Stimulated activated CD4-positive, alpha-beta T cell treated with anti-CD3 and anti-CD28 coated beads, TNF-alpha, amount 100 ng/mL, for 24 hours (primary cell): ENCODE results near the gene PSMD1.
"Not testable (repeated sequence)": the region's sequence is repeated elsewhere in the genome, so short reads cannot be mapped to it uniquely, and the experiment has no call there.

ENCODE experiments used
- DNase-seq, 3 experiments: peaks; one replicate each; pipeline ENCODE4 v3.0.0-alpha.2; 2020; ENCODE audit warnings: low read depth in 3 of 3

PSMD1 gene

GRCh38 chr2:231115651-231116050 lies 59.0 kb downstream of the PSMD1 start:
- DNase-seq, result no peak

GRCh38 chr2:231117148-231117547 lies 60.5 kb downstream of the PSMD1 start:
- no peak for DNase-seq

DNA sequence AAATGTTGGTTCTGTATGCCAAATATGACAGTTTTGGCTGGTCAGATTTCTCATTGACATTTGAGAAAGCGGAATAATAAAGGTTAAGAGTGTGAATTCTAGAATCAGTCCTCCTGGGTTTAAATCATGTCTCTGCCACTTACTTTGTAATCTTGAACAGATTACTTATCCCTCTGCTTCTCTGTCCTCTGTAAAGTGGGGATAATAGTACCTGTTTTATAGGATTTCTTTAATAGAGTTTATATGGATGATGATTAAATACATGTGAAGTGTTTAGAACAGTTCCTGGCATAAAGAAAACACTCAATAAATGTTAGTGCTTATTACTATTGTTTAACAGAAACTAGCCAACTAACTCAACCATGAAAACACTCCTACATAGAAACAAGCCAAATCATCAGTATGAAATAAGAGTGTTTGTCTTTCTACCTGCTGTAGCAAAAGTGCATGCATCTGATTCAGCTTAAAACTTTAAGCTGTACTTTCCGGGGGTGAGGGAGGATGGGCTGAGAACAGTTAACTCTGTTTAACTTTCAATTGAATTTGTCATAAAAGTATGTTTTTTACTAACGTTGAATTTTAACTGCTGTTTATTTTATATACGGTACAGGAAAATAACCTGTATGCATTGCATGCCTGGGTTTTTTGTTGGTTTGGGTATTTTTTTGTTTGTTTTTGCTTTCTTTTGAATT lies 61.4 kb downstream of the PSMD1 start:
- no peak for DNase-seq

- DNase-seq, result no peak
Observed at GRCh38 chr2:231118614-231118942, 61.9 kb downstream of the PSMD1 start.

GRCh38 chr2:231123362-231123898 lies 66.8 kb downstream of the PSMD1 start:
- no peak for DNase-seq

DNA sequence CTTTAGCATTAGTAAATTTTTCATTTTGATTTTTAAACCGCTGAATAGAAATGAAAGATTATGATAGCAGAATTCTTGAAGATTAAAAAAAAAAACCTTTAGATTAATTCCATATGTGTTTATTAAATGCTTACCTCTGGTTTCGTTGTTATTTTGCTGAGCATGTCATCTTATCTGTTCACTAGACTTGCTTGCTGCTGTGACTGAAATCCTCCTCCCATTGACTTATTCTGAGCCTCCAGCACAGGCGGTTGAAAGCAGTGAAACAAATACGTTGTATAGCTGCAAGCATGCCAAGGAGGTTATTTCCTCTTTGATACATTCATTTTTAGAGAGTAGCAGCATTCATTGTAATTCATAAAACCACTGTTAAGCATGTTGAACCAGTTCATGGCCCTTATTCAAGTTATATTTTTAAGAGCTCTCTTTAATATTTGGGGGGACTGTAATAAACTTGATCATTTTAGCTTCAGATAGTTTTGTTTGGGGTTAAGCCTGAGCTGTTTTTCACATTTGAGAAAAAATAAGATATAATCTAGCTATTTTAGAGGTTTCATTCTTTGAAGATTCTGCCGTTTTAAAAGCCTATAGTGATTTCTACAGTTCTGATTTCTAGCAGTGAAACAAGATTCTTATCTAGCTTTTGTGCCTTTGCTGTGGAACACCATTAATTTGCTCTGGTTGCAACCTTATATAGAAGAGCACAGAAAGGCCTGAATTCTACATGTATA lies 68.3 kb downstream of the PSMD1 start, which contains the start of gene HTR2B:
TSS of gene HTR2B (minus strand) at position 205 of the 731 bp plus-strand sequence. CDS start 1,278 bp downstream, outside the sequence.
- DNase-seq, result no peak

DNA sequence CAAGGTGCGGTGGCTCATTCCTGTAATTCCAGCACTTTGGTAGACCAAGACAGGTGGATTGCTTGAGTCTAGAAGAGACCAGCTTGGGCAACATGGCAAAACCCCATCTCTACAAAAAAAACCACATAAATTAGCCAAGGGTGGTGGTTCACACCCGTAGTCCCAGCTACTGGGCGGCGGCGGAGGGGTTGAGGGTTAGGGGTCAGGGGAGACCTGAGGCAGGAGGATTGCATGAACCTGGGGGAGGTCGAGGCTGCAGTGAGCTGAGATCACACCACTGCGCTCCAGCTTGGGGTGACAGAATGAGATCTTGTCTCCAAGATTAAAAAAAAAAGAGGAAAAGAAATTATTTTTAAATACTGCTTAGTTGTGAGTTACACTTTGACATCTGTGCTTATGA lies 69.5 kb downstream of the PSMD1 start:
- DNase-seq, result no peak

DNA sequence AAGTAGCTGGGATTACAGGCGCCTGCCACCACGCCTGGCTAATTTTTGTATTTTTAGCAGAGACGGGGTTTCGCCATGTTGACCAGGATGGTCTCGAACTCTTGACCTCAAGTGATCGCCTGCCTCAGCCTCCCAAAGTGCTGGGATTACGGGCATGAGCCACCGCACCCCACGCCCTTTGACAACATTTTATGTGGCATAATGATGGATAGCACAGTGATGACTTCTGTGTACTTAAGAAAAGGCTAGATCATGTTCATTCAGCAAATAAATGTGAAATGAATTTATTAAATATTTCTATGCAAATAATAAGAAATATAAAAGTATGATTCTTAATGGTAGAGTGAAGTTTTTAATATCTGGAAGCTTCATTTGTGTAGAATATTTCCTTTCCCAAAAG lies 70.8 kb downstream of the PSMD1 start:
- no peak for DNase-seq

DNA sequence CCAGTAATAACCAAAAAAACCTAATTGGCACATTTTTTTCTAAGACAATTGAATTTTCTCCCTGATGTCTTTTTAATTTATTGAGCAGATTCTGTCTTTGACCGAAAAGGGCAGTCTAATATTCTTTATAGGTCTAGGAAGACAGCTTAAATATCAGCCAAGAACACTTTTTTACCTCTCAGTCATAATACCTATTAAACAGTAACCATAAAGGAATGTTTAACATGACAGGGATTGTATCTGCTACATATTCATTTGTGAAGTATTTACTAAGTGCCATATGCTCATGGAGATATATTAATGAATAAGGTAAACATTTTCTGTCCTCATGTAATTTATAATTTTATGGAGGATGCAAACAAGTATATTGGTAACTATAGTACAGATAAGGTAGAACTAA lies 71.3 kb downstream of the PSMD1 start:
- DNase-seq, result no peak

DNA sequence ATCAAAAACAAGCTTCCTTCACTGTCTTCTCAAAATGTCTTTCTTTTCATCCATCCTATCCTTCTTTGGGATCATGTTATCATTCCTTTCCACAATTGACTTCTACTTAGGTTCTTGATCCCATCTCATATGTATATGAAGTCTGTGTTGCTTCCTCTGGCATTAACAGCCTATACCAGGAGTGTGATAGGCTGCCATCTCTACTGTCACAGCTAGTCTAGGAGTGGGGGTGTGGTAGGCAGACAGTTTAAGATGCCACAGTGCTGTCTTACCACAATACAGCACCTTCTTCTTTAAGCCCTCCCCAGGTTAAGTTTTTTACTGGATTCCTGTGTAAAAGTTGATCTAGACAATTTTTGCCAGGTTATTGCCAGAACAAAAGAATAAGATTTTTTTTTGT lies 71.9 kb downstream of the PSMD1 start:
- no peak for DNase-seq

GRCh38 chr2:231129216-231129615 lies 72.5 kb downstream of the PSMD1 start:
- no peak for DNase-seq

DNA sequence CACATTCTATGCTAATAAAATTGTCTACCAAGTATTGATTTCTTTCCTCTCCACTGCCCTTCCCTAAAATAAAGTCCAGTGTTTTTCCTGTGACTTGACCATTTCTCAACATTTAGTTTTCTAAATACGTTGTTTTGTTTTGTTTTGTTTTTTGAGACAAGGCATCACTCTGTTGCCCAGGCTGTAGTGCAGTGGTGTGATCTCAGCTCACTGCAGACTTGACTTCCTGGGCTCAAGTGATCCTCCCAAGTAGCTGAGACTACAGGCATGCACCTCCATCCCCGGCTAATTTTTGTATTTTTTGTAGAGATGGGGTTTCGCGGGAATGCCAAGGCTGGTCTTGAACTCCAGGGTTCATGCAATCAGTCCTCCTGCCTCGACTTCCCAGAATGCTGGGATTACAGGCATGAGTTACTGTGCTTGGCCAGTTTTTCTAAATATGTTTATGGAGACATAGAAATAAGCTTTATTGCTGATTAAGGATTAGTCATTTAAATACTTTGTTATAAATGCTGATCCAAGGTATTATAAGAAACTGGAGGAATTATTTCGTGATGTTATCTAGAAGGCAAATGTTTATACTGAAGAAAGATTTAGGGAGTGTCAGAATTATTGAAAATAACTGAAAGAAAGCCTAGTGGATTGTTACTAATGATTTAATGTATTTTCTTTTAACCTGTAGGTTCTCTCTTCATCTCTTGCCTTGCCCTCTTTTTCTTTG lies 73.8 kb downstream of the PSMD1 start:
- no peak for DNase-seq

DNA sequence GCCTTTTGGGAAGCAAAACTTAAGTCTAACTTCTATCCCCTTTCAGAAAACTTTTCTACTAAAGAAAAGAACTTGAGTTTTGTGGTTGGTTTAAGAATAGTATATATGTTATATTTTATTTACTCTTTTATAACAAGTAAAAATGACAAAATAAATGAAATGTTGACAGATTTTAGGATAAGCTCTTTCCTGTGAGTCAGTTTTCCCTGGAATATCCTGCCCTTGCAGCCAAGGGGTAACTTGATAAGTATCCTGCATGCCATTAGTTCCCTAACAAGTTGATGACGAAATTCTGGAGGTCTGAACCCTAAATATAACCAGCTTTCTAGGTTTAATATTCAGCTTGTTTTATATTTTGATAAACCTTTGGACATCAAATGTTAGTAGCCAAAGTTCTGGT lies 75.5 kb downstream of the PSMD1 start:
- DNase-seq, result no peak

DNA sequence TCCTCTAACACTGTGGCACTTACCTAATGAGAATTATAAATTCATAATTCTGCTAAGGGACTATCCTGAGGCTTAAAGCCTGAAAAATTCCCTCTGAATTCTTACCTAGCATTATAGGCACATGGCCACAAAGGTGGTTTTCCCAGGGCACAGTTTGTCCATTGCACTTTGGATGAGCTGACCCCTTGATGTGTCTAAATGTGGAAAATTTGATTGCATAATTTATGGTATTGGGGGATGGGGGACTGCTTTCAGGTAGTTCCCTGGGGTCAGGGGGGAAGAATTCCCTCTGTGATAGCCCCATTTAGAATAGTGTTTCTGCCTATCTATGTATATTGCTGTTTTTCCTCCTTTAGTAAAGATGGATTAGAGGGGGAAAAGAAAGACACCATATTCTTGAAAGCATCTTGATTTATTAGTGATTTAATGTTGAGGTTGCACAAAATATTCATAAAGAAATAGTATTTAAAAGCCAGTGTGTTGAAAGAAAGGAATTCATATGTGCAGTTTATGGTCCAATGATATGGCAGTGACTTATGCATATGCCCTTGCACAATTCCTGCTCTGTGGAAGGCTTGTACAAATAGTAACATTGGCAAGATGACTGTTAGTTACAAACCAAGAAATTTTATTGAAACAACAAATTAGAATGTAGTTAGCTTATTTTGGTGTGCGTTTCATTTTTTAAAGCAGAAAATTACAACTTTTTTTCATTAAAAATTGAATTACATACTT lies 76.9 kb downstream of the PSMD1 start:
- DNase-seq, result no peak

GRCh38 chr2:231134910-231135655 lies 78.4 kb downstream of the PSMD1 start:
- DNase-seq, result no peak

DNA sequence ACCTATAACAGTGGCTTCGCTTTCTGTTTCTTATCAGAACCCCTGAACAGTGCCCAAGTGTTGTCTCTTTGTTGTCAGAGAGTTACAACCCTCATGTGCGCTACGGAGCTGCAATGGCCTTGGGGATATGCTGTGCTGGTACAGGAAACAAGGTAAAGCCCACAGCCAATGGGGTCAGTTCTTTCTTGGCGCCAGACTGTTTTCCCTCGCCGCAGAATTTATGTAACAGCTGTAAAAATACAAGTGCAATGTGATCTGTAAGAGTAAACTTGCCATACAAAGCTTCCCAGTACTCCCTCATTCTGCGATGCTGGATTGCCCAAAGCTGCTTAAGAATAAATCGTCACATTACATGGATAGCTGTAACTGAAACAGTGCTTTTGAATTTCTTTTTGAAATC lies 82.0 kb downstream of the PSMD1 start:
- DNase-seq, result no peak

DNA sequence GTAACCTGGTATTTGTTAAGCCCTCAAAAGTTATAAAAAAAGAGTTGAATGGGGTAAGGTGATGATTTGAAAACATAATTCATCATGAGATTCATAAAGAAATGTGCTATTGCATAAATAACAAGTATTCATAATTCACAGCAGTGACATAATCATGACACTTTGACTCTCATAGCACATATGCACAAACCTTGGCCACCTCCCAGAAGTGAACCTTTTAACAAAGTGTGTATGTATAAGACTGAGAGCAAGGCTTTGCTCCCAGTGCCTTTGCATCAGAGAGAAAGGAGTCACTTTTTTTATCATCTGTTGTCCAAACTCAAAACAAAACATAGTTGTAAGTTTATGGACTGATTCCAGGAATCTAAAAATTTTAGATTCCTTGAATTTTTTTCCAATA lies 83.1 kb downstream of the PSMD1 start:
- no peak for DNase-seq

- not testable (repeated sequence) for DNase-seq
Observed at GRCh38 chr2:231140808-231141207, 84.1 kb downstream of the PSMD1 start.

- DNase-seq, result no peak
Observed at GRCh38 chr2:231144896-231145295, 88.2 kb downstream of the PSMD1 start.

DNA sequence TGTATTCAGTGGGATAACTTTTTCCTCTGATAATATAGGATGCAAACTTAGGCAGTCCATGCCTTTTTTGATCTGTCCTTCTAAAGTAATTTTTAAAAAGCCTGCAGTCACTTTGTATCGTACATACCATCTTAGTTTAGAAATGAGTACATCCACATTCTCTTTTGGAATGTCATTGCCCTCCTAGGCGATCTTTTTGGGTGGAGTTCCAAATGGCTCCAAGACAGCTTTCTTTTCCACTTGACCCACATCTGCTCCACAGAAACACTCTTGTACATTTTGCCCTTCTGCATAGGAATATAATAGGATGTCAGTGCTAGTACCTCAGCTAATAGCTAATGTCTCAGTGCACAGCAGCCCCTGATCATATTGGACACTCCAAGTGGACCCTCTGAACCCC lies 90.0 kb downstream of the PSMD1 start:
- no peak for DNase-seq
